SU-DHL-6 (cell line): ENCODE data around the gene STRBP.

Experiments
- EZH2phosphoT487 ChIP-seq: fragments of 200-600 bp; sonication (generic), shearing (Covaris generic); conservative IDR thresholded peaks from 2 replicates; pipeline ENCODE4 v1.6.1; 2018; ENCODE audit warnings: mild to moderate bottlenecking, antibody characterized with exemption, low read length, moderate library complexity, mixed read lengths
- TF ChIP-seq, protein P1 (sequence below): fragments of 200-600 bp; sonication (generic); IDR thresholded peaks from one replicate; pipeline ENCODE4 v1.5.1; 2017; ENCODE audit warnings: antibody characterized with exemption, mild to moderate bottlenecking, low read length, moderate library complexity; ENCODE audit not compliant: insufficient read depth, poor library complexity, severe bottlenecking

DNA sequence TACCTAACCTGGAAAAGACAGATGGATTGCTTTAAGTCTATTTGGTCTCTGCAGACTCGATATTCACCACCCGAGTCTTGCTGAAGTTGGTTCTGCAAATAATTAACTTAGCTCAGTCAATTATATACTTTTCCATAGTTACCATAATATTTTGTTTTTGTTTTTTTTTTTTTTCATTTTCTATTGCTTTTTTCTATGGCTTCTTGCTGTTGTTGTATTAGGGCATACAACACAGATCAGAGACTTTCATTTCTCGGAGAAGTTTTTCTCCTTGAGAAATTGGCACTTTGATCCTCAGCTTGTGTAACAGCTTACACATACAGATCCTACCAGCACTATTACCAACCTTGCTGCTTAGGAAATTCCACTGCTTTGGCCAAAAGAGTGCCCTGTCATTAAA, 146.9 kb downstream of the STRBP start:
- TF ChIP-seq, protein P1, sequence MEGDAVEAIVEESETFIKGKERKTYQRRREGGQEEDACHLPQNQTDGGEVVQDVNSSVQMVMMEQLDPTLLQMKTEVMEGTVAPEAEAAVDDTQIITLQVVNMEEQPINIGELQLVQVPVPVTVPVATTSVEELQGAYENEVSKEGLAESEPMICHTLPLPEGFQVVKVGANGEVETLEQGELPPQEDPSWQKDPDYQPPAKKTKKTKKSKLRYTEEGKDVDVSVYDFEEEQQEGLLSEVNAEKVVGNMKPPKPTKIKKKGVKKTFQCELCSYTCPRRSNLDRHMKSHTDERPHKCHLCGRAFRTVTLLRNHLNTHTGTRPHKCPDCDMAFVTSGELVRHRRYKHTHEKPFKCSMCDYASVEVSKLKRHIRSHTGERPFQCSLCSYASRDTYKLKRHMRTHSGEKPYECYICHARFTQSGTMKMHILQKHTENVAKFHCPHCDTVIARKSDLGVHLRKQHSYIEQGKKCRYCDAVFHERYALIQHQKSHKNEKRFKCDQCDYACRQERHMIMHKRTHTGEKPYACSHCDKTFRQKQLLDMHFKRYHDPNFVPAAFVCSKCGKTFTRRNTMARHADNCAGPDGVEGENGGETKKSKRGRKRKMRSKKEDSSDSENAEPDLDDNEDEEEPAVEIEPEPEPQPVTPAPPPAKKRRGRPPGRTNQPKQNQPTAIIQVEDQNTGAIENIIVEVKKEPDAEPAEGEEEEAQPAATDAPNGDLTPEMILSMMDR = no peak
- no peak for TF ChIP-seq EZH2phosphoT487
